ENCODE measurements around the gene MRPL37.

Gene MRPL37

DNA sequence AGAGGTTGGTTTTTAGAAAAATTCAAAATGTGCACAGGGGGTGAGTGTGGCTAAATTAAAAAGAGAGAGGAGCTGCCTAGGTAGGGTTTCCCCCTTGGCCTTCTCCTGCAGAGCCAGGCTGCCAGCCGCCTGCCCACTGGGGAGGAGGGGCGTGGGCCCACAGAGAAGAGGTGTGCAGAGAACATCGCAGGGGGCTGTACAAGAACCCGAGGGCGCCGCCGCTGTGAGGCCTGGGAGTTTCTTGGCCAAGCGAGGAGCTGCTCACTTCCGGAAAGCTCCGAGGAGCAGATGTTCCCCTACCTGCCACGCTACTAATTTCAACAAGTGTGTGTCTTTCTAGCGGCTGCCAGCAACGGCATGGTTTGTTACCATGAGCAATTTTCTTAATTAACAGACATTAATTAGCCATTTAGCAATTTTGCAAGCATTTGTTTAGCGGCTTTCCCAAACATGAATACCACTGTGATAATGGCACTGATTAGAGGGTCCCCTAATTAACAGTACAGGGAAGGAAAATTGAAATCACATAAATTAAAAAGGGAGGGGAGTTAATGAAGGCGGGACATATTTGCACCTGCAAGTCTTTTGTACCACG is 59.7 kb downstream of the MRPL37 start:
- Histone ChIP-seq H3K4me1 (ENCODE audit: control extremely low read depth in 1 of 4, control insufficient read depth in 4 of 4, insufficient read depth in 4 of 4, low read length in 3 of 4) (peaks cover 0 to 6% (median under 1%) of the 10 kb centered on the region in 4 experiments), H3K4me3 (ENCODE audit: control insufficient read depth in 1 of 7, extremely low read depth in 1 of 7, insufficient read depth in 4 of 7, low read depth in 2 of 7, low read length in 6 of 7) (no peak overlapping the region), H3K36me3 (ENCODE audit: control insufficient read depth in 4 of 4, insufficient read depth in 4 of 4, low read length in 3 of 4) (peaks cover 2 to 65% (median 27%) of the 10 kb centered on the region in 4 experiments), H3K9me3 (ENCODE audit: control extremely low read depth in 1 of 5, control insufficient read depth in 4 of 5, insufficient read depth in 2 of 5, low read depth in 1 of 5, low read length in 4 of 5) (no peaks in the 10 kb centered on the region), H3K27me3 (replicated peaks in 2 of 5; ENCODE audit: control insufficient read depth in 4 of 5, insufficient read depth in 5 of 5, low read length in 4 of 5) (no peaks in the 10 kb centered on the region), H3K27ac (ENCODE audit: insufficient read depth in 1 of 2, low read depth in 1 of 2, low read length in 2 of 2, poor library complexity in 1 of 2, severe bottlenecking in 2 of 2) (no peak overlapping the region)
- DNase-seq, result no peak
- ChIA-PET POLR2A (no interaction called here), CTCF (interaction anchor here (0.7 to 0.9 kb wide), 2 partner anchors 8 to 13 kb away, joined by 3 read pairs; no protein-coding TSS in a partner anchor)
- 89% methylated on average over 11 of the region's 16 CpGs for WGBS (ENCODE audit: insufficient coverage)

- ChIA-PET POLR2A (interaction anchor here (0.6 to 0.7 kb wide), 2 partner anchors 12 to 225 kb away, joined by 3 to 4 read pairs; no protein-coding TSS in a partner anchor), CTCF (interaction anchor here (0.9 to 1.1 kb wide), 2 partner anchors 9 to 239 kb away, joined by 3 read pairs; no protein-coding TSS in a partner anchor)
- over 99% methylated on average over 10 of the region's 10 CpGs for WGBS (ENCODE audit: insufficient coverage)
- no peak for DNase-seq
- Histone ChIP-seq H3K4me3 (ENCODE audit: control insufficient read depth in 1 of 7, extremely low read depth in 1 of 7, insufficient read depth in 4 of 7, low read depth in 2 of 7, low read length in 6 of 7) (no peak overlapping the region), H3K4me1 (ENCODE audit: control extremely low read depth in 1 of 4, control insufficient read depth in 4 of 4, insufficient read depth in 4 of 4, low read length in 3 of 4) (no peaks in the 10 kb centered on the region), H3K9me3 (ENCODE audit: control extremely low read depth in 1 of 5, control insufficient read depth in 4 of 5, insufficient read depth in 2 of 5, low read depth in 1 of 5, low read length in 4 of 5) (no peaks in the 10 kb centered on the region), H3K27me3 (replicated peaks in 2 of 5; ENCODE audit: control insufficient read depth in 4 of 5, insufficient read depth in 5 of 5, low read length in 4 of 5) (no peaks in the 10 kb centered on the region), H3K27ac (ENCODE audit: insufficient read depth in 1 of 2, low read depth in 1 of 2, low read length in 2 of 2, poor library complexity in 1 of 2, severe bottlenecking in 2 of 2) (no peak overlapping the region), H3K36me3 (ENCODE audit: control insufficient read depth in 4 of 4, insufficient read depth in 4 of 4, low read length in 3 of 4) (peaks cover 2 to 71% (median 34%) of the 10 kb centered on the region in 4 experiments)
Measured at GRCh38 chr1:54260810-54261209, 60.8 kb downstream of the MRPL37 start.

GRCh38 chr1:54262244-54262643 is 62.3 kb downstream of the MRPL37 start:
- Histone ChIP-seq H3K36me3 (ENCODE audit: control insufficient read depth in 4 of 4, insufficient read depth in 4 of 4, low read length in 3 of 4) (peaks cover 2 to 77% (median 35%) of the 10 kb centered on the region in 4 experiments), H3K9me3 (ENCODE audit: control extremely low read depth in 1 of 5, control insufficient read depth in 4 of 5, insufficient read depth in 2 of 5, low read depth in 1 of 5, low read length in 4 of 5) (no peaks in the 10 kb centered on the region), H3K27me3 (replicated peaks in 2 of 5; ENCODE audit: control insufficient read depth in 4 of 5, insufficient read depth in 5 of 5, low read length in 4 of 5) (no peaks in the 10 kb centered on the region), H3K4me3 (ENCODE audit: control insufficient read depth in 1 of 7, extremely low read depth in 1 of 7, insufficient read depth in 4 of 7, low read depth in 2 of 7, low read length in 6 of 7) (no peak overlapping the region), H3K4me1 (ENCODE audit: control extremely low read depth in 1 of 4, control insufficient read depth in 4 of 4, insufficient read depth in 4 of 4, low read length in 3 of 4) (no peaks in the 10 kb centered on the region), H3K27ac (ENCODE audit: insufficient read depth in 1 of 2, low read depth in 1 of 2, low read length in 2 of 2, poor library complexity in 1 of 2, severe bottlenecking in 2 of 2) (no peak overlapping the region)
- DNase-seq, result no peak
- POLR2A ChIA-PET, result interaction anchor here (0.7 kb wide), 1 partner anchor 35 kb away, joined by 5 read pairs; no protein-coding TSS in a partner anchor
- CTCF ChIA-PET, result interaction anchor here (0.9 to 1.8 kb wide), 2 partner anchors 12 to 21 kb away, joined by 3 to 4 read pairs; no protein-coding TSS in a partner anchor
- 94% methylated on average over 7 of the region's 7 CpGs for WGBS (ENCODE audit: insufficient coverage)

DNA sequence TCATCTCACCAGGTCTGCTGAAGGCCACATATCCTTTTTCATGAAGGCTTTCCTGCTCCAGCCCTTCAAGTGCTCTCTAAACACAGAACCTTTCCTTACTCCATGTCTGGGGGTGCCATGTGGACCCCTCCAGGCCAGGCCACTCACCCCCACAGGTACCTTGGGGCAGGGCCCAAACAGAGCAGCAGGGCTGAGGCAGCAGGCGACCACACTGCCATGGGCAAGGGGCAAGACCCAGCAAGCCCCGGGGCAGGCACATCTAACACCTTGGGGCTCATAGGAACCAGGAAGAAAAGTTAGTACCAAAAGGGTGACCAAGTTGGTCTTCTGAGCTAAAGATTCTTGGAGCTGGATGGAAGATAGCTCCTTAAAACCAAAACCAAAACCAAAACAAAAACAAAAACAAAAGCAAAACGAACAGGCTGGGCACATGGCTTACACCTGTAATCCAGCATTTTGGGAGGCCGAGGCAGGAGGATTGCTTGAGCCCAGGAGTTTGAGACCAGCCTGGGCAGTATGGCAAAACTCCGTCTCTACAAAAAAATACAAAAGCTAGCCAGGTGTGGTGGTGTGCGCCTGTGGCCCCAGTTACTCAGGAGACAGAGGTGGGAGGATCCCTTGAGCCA is 63.7 kb downstream of the MRPL37 start:
- 83% methylated on average over 4 of the region's 6 CpGs for WGBS (ENCODE audit: insufficient coverage)
- no peaks in the 10 kb centered on the region for H3K4me1 ChIP-seq (ENCODE audit: control extremely low read depth in 1 of 4, control insufficient read depth in 4 of 4, insufficient read depth in 4 of 4, low read length in 3 of 4)
- peaks cover 0 to 66% (median 33%) of the 10 kb centered on the region in 4 experiments for H3K36me3 ChIP-seq (ENCODE audit: control insufficient read depth in 4 of 4, insufficient read depth in 4 of 4, low read length in 3 of 4)
- H3K4me3 ChIP-seq (ENCODE audit: control insufficient read depth in 1 of 7, extremely low read depth in 1 of 7, insufficient read depth in 4 of 7, low read depth in 2 of 7, low read length in 6 of 7), result no peak overlapping the region
- ChIA-PET POLR2A (no interaction called here), CTCF (no interaction called here)
- no peaks in the 10 kb centered on the region for H3K27me3 ChIP-seq (replicated peaks in 2 of 5; ENCODE audit: control insufficient read depth in 4 of 5, insufficient read depth in 5 of 5, low read length in 4 of 5)
- H3K27ac ChIP-seq (ENCODE audit: insufficient read depth in 1 of 2, low read depth in 1 of 2, low read length in 2 of 2, poor library complexity in 1 of 2, severe bottlenecking in 2 of 2), result no peak overlapping the region
- no peak for DNase-seq
- no peaks in the 10 kb centered on the region for H3K9me3 ChIP-seq (ENCODE audit: control extremely low read depth in 1 of 5, control insufficient read depth in 4 of 5, insufficient read depth in 2 of 5, low read depth in 1 of 5, low read length in 4 of 5)

DNA sequence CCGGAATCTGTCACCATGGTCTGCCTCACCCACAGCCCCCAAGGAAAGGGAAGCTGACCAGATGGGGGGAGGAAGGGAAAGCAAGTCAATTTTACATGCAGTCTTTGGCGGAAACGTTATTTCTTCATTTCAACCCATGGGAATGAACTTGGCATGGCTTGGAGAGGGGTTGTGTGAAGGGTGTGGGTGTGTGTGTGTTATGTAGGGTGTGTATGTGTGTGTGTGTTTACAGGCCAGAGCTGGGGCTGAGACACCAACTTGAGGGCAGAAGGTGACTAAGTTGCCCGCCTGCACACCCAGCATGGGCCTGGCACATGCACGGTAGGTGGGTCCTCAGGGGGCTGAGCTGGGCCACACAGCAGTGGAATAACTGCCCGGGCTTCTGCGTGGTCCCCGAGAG is 65.2 kb downstream of the MRPL37 start:
- Histone ChIP-seq H3K36me3 (ENCODE audit: control insufficient read depth in 4 of 4, insufficient read depth in 4 of 4, low read length in 3 of 4) (peaks cover 0 to 65% (median 31%) of the 10 kb centered on the region in 4 experiments), H3K4me3 (ENCODE audit: control insufficient read depth in 1 of 7, extremely low read depth in 1 of 7, insufficient read depth in 4 of 7, low read depth in 2 of 7, low read length in 6 of 7) (no peak overlapping the region), H3K27me3 (replicated peaks in 2 of 5; ENCODE audit: control insufficient read depth in 4 of 5, insufficient read depth in 5 of 5, low read length in 4 of 5) (no peaks in the 10 kb centered on the region), H3K4me1 (ENCODE audit: control extremely low read depth in 1 of 4, control insufficient read depth in 4 of 4, insufficient read depth in 4 of 4, low read length in 3 of 4) (no peaks in the 10 kb centered on the region), H3K9me3 (ENCODE audit: control extremely low read depth in 1 of 5, control insufficient read depth in 4 of 5, insufficient read depth in 2 of 5, low read depth in 1 of 5, low read length in 4 of 5) (no peaks in the 10 kb centered on the region), H3K27ac (ENCODE audit: insufficient read depth in 1 of 2, low read depth in 1 of 2, low read length in 2 of 2, poor library complexity in 1 of 2, severe bottlenecking in 2 of 2) (no peak overlapping the region)
- DNase-seq, result no peak
- ChIA-PET CTCF (no interaction called here), POLR2A (no interaction called here)
- 91% methylated on average over 5 of the region's 8 CpGs for WGBS (ENCODE audit: insufficient coverage)

DNA sequence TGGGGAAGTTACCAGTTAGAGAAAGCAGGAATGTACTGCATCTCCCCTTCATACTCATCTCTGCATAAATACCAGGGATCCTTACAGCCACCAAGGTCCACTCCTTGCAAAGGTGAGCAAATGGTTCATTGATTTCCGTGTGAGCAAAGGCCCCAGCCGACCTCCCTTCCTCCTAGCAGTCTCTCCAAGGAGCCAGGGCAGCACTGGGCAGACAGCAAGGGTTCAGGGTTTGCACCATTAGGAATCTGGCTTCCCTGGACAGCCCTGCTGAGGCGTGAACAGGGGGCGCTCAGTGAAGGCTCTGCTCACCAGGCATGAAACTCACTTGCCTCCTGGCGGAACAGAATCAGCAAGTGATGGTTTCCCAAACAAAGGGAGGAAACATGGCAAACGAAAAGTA is 65.7 kb downstream of the MRPL37 start:
- no peak overlapping the region for H3K4me3 ChIP-seq (ENCODE audit: control insufficient read depth in 1 of 7, extremely low read depth in 1 of 7, insufficient read depth in 4 of 7, low read depth in 2 of 7, low read length in 6 of 7)
- 91% methylated on average over 6 of the region's 6 CpGs for WGBS (ENCODE audit: insufficient coverage)
- H3K36me3 ChIP-seq (ENCODE audit: control insufficient read depth in 4 of 4, insufficient read depth in 4 of 4, low read length in 3 of 4), result peaks cover 0 to 66% (median 34%) of the 10 kb centered on the region in 4 experiments
- H3K27ac ChIP-seq (ENCODE audit: insufficient read depth in 1 of 2, low read depth in 1 of 2, low read length in 2 of 2, poor library complexity in 1 of 2, severe bottlenecking in 2 of 2), result no peak overlapping the region
- H3K4me1 ChIP-seq (ENCODE audit: control extremely low read depth in 1 of 4, control insufficient read depth in 4 of 4, insufficient read depth in 4 of 4, low read length in 3 of 4), result no peaks in the 10 kb centered on the region
- CTCF ChIA-PET, result no interaction called here
- H3K27me3 ChIP-seq (replicated peaks in 2 of 5; ENCODE audit: control insufficient read depth in 4 of 5, insufficient read depth in 5 of 5, low read length in 4 of 5), result no peaks in the 10 kb centered on the region
- POLR2A ChIA-PET, result no interaction called here
- H3K9me3 ChIP-seq (ENCODE audit: control extremely low read depth in 1 of 5, control insufficient read depth in 4 of 5, insufficient read depth in 2 of 5, low read depth in 1 of 5, low read length in 4 of 5), result no peaks in the 10 kb centered on the region
- no peak for DNase-seq

GRCh38 chr1:54266195-54266594 is 66.2 kb downstream of the MRPL37 start:
- H3K4me1 ChIP-seq (ENCODE audit: control extremely low read depth in 1 of 4, control insufficient read depth in 4 of 4, insufficient read depth in 4 of 4, low read length in 3 of 4), result no peaks in the 10 kb centered on the region
- no peak overlapping the region for H3K27ac ChIP-seq (ENCODE audit: insufficient read depth in 1 of 2, low read depth in 1 of 2, low read length in 2 of 2, poor library complexity in 1 of 2, severe bottlenecking in 2 of 2)
- 100% methylated on average over 2 of the region's 2 CpGs for WGBS (ENCODE audit: insufficient coverage)
- H3K4me3 ChIP-seq (ENCODE audit: control insufficient read depth in 1 of 7, extremely low read depth in 1 of 7, insufficient read depth in 4 of 7, low read depth in 2 of 7, low read length in 6 of 7), result no peak overlapping the region
- H3K36me3 ChIP-seq (ENCODE audit: control insufficient read depth in 4 of 4, insufficient read depth in 4 of 4, low read length in 3 of 4), result peaks cover 0 to 65% (median 34%) of the 10 kb centered on the region in 4 experiments
- no peaks in the 10 kb centered on the region for H3K27me3 ChIP-seq (replicated peaks in 2 of 5; ENCODE audit: control insufficient read depth in 4 of 5, insufficient read depth in 5 of 5, low read length in 4 of 5)
- ChIA-PET POLR2A (no interaction called here), CTCF (no interaction called here)
- no peak for DNase-seq
- no peaks in the 10 kb centered on the region for H3K9me3 ChIP-seq (ENCODE audit: control extremely low read depth in 1 of 5, control insufficient read depth in 4 of 5, insufficient read depth in 2 of 5, low read depth in 1 of 5, low read length in 4 of 5)

Data from common myeloid progenitor, CD34-positive (primary cell).